Stimulated activated CD8-positive, alpha-beta memory T cell treated with anti-CD3 and anti-CD28 coated beads, Interleukin-7, amount 100 ng/mL, for 48 hours (primary cell): ENCODE measurements around the gene FGFRL1.

Experiments used
- DNase-seq, 2 donors: peaks; one replicate each; pipeline ENCODE4 v3.0.0-alpha.2; 2020; ENCODE audit warnings: low read depth in 1 of 2; ENCODE audit errors: extremely low read depth in 1 of 2

FGFRL1 gene

GRCh38 chr4:1021386-1022050 lies 10.1 kb downstream of the FGFRL1 start:
- DNase-seq, result no peak

DNA sequence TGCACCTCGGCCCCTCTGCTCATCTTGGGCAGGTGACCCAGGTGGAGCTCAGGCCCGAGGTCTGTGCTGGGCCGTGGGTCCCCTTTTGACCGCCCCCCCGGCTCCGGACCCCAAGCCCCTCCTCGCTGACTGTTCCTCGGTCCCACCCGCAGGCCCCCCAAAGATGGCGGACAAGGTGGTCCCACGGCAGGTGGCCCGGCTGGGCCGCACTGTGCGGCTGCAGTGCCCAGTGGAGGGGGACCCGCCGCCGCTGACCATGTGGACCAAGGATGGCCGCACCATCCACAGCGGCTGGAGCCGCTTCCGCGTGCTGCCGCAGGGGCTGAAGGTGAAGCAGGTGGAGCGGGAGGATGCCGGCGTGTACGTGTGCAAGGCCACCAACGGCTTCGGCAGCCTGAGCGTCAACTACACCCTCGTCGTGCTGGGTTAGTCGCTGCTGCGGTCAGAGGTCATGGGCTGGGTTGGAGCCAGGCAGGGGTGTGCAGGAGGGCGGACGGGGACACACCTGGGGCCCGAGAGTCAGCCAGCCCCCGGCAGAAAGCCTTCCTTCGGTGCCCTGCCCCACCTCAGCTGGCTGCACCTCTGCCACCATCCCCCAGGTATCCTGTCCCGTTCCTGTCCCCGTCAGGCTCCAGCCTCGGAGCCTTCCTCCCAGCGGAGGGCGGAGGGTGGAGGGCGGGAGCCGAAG lies 10.8 kb downstream of the FGFRL1 start:
- DNase-seq, result no peak

- DNase-seq, result no peak
These were observed 11.3 kb downstream of the FGFRL1 start for GRCh38 chr4:1022739-1023066.

DNA sequence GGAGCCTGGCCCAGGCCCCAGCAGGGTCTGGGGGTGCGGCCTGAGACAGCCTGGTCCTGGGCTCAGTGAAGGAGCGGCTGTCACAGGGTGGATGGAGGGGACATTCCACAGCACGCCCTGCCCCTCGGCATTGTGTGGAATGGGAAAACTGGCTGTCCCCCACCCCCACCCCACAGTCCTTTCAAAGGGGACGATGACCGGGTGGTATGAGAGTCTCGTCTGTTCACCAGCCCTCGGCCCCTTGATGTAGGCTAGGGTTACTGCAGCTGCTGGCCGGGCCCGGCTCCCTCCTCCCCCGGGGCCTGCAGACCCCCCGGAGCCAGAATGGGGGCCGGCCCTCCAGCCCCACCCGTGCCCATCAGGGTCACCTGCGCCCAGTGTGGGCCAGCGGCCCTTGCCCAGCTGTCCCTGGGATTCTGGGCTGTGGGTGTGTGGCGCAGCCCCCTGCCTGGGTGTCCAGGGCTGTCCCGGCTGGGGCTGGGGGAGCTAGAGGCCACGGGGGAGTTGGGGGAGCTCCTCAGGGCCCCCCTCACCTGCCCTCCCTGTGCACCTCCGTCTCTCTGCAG lies 11.7 kb downstream of the FGFRL1 start:
- DNase-seq, result no peak

DNA sequence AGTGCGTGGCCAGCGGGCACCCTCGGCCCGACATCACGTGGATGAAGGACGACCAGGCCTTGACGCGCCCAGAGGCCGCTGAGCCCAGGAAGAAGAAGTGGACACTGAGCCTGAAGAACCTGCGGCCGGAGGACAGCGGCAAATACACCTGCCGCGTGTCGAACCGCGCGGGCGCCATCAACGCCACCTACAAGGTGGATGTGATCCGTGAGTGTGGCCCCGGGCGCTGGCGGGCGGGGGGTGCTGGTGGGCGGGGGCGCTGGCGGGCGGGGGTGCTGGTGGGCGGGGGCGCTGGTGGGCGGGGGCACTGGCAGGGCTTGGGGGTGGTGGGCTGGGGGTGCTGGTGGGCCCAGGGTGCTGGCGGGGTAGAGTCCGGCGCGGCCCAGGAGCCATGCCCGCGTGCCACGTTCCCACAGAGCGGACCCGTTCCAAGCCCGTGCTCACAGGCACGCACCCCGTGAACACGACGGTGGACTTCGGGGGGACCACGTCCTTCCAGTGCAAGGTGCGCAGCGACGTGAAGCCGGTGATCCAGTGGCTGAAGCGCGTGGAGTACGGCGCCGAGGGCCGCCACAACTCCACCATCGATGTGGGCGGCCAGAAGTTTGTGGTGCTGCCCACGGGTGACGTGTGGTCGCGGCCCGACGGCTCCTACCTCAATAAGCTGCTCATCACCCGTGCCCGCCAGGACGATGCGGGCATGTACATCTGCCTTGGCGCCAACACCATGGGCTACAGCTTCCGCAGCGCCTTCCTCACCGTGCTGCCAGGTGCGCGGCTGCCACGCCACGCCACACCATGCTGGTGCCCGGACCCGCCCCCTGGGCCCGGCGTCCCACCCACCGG lies 12.7 kb downstream of the FGFRL1 start:
- no peak for DNase-seq

- no peak for DNase-seq
These were observed 13.6 kb downstream of the FGFRL1 start for GRCh38 chr4:1024882-1025545.

DNA sequence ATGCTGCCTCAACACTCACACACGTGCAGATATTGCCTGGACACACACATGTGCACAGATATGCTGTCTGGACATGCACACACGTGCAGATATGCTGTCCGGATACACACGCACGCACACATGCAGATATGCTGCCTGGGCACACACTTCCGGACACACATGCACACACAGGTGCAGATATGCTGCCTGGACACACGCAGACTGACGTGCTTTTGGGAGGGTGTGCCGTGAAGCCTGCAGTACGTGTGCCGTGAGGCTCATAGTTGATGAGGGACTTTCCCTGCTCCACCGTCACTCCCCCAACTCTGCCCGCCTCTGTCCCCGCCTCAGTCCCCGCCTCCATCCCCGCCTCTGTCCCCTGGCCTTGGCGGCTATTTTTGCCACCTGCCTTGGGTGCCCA lies 14.7 kb downstream of the FGFRL1 start:
- no peak for DNase-seq

DNA sequence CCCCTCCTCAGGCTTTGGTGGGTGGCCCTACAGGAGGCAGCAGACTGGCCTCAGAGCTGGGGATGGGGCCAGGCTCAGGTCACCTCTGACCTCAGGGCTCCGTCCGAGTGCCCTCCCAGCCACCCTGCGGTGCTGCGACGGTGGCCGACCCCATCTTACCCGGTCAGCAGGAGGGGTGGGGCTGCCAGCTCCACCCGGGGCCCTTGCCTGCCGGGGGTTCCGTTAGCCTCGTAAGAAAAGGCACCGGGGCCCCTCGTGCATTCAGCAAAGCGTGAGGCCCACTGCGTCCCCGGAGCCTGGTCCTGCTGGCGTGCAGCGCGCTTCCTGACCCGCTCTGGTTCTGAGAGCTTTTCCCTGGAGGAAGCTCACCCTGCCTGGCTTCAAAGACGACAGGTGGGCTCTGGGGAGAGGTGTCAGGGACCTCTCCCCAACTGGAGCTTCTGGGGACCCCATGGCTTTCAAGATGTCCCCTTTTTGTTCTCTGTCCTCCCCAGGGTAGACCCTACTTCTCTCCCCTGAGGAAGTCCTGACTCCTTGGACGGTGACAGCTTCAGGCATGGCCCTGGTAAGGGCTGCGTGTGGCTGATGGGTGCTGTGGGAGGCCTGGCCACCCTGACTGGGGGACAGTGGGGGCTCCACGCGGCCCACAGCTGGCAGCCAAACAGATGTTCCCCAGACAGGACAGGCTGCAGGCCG lies 15.9 kb downstream of the FGFRL1 start:
- no peak for DNase-seq

- DNase-seq, result no peak
These were observed 16.5 kb downstream of the FGFRL1 start for GRCh38 chr4:1027915-1028238.

GRCh38 chr4:1028574-1029220 lies 17.3 kb downstream of the FGFRL1 start:
- no peak for DNase-seq

DNA sequence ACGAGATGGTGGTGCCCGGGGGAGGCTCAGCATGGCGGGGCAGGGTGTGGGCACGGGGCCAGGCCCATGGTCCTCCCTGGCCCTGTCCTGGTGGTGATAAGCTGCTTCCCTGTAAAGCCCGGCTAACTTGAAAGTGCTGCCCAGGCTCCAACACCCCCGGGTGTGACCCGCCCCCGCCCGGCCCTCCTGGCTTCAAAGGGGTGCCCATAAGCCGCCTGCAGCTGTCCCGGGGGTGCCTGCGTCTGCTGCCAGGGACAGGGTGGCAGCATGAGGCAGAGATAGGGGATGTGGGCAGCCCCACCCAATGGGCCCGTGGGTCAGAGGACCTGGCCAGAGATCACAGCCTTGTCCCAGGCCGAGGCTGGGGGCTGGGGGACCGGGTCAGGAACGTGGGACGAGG lies 18.1 kb downstream of the FGFRL1 start:
- no peak for DNase-seq

DNA sequence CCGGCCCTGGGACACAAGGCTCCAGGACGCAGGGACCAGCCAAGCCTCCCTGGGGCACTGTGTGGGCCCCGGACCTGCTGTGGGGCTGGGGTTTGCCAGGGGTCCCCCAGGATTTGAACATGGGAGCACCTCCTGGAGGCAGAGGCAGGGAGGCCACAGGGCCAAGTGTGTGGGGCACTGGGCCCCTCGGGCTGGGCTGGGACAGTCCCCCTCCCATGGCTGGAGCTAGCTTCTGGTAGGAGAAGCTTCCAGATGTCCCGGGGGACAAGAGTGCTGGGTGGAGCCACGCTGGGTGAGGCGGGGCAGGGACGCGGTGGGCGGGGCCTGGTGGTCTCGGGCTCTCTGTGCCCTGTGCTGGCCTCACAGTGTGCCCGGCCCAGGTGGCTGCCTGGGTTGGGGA lies 18.6 kb downstream of the FGFRL1 start:
- DNase-seq, result no peak

GRCh38 chr4:1030559-1030958 lies 19.1 kb downstream of the FGFRL1 start:
- DNase-seq, result no peak

- DNase-seq, result no peak
These were observed 19.9 kb downstream of the FGFRL1 start for GRCh38 chr4:1031346-1031745.

GRCh38 chr4:1031956-1032795 lies 20.8 kb downstream of the FGFRL1 start:
- no peak for DNase-seq

DNA sequence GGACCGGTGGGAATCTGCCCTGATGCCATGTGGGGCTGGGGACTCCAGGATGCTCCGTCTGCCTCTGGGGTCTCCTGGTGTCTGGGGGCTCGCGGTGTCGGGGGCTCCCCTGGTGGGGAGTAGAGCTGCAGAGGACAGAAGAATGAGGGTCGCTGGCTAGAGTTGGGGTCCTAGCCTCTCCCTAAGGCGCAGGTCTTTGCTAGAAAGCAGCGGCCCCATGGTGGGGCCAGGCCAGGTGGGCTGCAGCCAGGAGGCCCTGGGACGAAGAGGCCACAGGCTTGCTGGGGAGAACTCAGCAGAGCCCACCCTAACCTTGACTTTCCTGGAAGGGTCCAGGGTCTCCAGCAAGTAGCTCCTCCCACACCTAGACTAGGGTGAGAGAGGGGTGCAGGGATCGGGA lies 21.4 kb downstream of the FGFRL1 start:
- DNase-seq, result no peak

DNA sequence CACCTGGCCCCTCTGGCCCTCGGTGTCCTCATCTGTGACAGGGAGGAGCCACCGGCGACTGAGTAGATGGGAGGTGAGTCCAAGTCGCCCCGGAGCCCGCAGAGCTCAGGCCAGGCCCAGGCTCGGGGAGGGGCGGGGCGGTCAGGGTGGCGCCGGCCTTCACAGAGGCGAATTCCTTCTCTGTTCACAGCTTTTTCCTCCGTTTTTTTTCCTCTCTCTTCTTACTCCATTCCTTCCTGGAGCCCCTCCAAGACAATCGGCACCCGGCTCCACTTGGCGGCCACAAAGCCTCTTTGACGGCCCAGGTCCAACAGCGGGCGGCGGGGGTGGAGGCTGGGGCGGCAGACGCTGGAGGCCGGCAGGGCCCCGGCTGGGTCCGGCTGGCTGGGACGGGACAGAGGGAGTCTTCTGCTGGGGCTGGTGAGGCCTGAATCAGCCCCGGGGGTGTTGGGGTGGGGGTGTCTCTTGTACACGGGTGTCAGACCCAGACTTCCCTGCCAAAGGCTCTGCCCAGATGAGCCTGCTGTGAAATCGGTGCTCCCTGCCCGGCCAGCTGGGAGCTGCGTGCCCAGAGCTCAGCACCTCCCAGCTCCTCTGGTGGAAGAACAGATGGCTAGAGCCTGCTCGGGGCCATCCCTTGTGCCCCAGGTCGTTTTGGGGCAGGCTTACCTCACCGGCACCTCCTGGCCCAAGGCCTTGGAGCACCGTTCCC lies 22.6 kb downstream of the FGFRL1 start:
- DNase-seq, result no peak

GRCh38 chr4:1035510-1035909 lies 24.1 kb downstream of the FGFRL1 start:
- DNase-seq, result no peak

GRCh38 chr4:1036095-1036494 lies 24.7 kb downstream of the FGFRL1 start:
- DNase-seq, result no peak
